Left renal pelvis (tissue), 4 donors: Measurements from ENCODE around the gene EML3. TPM values are rescaled to one million over a fixed set of nuclear protein-coding genes. Genes with fewer than 3 reads are reported as not detected.
"Not testable (repeated sequence)": the region's sequence is repeated elsewhere in the genome, so short reads cannot be mapped to it uniquely, and the experiment has no call there.

Experiments used
- DNase-seq, 4 donors: peaks; one replicate each; pipeline ENCODE4 v3.0.0-alpha.2; 2013; ENCODE audit warnings: low read depth in 4 of 4, low spot score in 3 of 4
- polyA plus RNA-seq, 4 donors: library from polyadenylated mRNA; unstranded; fragments of 120-200 nt; gene quantifications; one replicate each; pipeline ENCODE4 v1.2.1, GENCODE V29; 2013; ENCODE audit not compliant: insufficient read length in 4 of 4

EML3 gene
- polyA plus RNA-seq, 4 donors = 31.8 to 42.3 (median 38.6) TPM

GRCh38 chr11:62573592-62574362, 38.8 kb downstream of the EML3 start, which contains the start of gene EEF1G:
Gene EEF1G, minus strand, starts transcription at chr11:62573891. Its CDS starts 49 bp downstream, at chr11:62573842.
- DNase-seq = peak; percentile 97 to 100 (median 98)

- DNase-seq = no peak
Observed at GRCh38 chr11:62573006-62573591, 39.5 kb downstream of the EML3 start.

- no peak for DNase-seq
Observed at GRCh38 chr11:62572431-62572830, 40.1 kb downstream of the EML3 start.

- DNase-seq = not testable (repeated sequence)
Observed at GRCh38 chr11:62571493-62571892, 41.1 kb downstream of the EML3 start.

GRCh38 chr11:62570903-62571302, 41.7 kb downstream of the EML3 start:
- not testable (repeated sequence) for DNase-seq

GRCh38 chr11:62569611-62570010, 43.0 kb downstream of the EML3 start:
- DNase-seq = no peak

GRCh38 chr11:62567018-62567633, 45.4 kb downstream of the EML3 start:
- DNase-seq = no peak

- no peak for DNase-seq
Observed at GRCh38 chr11:62566247-62566646, 46.3 kb downstream of the EML3 start.

- DNase-seq = no peak
Observed at GRCh38 chr11:62565100-62565802, 47.3 kb downstream of the EML3 start.

GRCh38 chr11:62561677-62562230, 50.8 kb downstream of the EML3 start:
- DNase-seq = not testable (repeated sequence)

GRCh38 chr11:62560566-62561103, 51.9 kb downstream of the EML3 start:
- DNase-seq = no peak

- not testable (repeated sequence) for DNase-seq
Observed at GRCh38 chr11:62559626-62560025, 52.9 kb downstream of the EML3 start.

- no peak for DNase-seq
Observed at GRCh38 chr11:62559204-62559603, 53.4 kb downstream of the EML3 start.

GRCh38 chr11:62558669-62559068, 53.9 kb downstream of the EML3 start:
- DNase-seq = no peak

GRCh38 chr11:62556875-62557631, 55.5 kb downstream of the EML3 start:
- DNase-seq = no peak

GRCh38 chr11:62556108-62556874, 56.3 kb downstream of the EML3 start:
- DNase-seq = no peak

GRCh38 chr11:62555464-62556107, 57.0 kb downstream of the EML3 start:
- DNase-seq = no peak

GRCh38 chr11:62554387-62555167, 58.0 kb downstream of the EML3 start:
- no peak for DNase-seq
